Stimulated activated CD8-positive, alpha-beta memory T cell treated with anti-CD3 and anti-CD28 coated beads, Interleukin-7, amount 100 ng/mL, for 24 hours (primary cell): ENCODE measurements around the gene POR.

Experiments used
- DNase-seq: peaks from one replicate; pipeline ENCODE4 v3.0.0-alpha.2; 2020; ENCODE audit warnings: low read depth

The POR gene

GRCh38 chr7:75979759-75980429 is 64.9 kb downstream of the POR start:
- no peak for DNase-seq

GRCh38 chr7:75980430-75981202 is 65.7 kb downstream of the POR start:
- no peak for DNase-seq

- DNase-seq, result no peak
These were observed 66.2 kb downstream of the POR start for GRCh38 chr7:75981203-75981452.

- DNase-seq, result no peak
These were observed 66.7 kb downstream of the POR start for GRCh38 chr7:75981453-75982305.

- DNase-seq, result no peak
These were observed 67.5 kb downstream of the POR start for GRCh38 chr7:75982306-75983064.

GRCh38 chr7:75983471-75984129 is 68.6 kb downstream of the POR start:
- DNase-seq, result no peak

DNA sequence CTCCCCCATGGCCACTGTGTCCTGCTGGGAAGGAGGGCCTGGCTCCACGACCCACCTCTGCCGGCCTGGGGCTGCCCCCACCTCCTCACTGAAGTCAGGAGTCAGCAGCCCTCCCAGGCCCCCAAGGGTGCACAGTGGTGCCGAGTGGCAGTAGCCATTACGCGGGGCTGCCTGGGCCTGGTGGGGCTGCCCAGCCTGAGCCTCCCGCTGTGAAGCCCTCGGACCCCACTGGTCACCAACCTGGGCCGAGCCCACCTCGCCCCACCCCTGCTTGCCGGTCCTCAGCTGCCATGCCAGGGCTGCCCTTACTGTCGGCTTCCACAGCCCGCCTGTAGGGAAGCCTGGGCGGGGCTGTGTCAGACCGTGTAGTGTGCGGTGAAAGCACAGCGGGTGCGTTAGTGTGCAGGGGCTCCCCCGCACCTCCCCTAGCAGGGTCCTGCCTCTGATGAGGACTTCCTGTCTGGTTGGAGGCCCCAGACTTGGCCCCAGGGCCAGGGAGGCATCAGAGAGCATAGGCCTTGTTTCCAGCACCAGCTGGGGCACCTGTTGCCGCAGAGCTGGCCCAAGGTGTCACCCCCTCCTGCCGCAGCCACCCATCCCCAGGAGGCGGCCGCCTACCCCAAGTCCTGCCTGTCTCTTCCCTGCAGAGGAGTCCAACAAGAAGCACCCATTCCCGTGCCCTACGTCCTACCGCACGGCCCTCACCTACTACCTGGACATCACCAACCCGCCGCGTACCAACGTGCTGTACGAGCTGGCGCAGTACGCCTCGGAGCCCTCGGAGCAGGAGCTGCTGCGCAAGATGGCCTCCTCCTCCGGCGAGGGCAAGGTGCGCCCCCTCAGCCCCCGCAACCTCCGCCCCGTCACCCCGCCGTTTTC is 69.4 kb downstream of the POR start:
- no peak for DNase-seq

- no peak for DNase-seq
These were observed 70.1 kb downstream of the POR start for GRCh38 chr7:75985009-75985517.

GRCh38 chr7:75985518-75986146 is 70.7 kb downstream of the POR start:
- DNase-seq, result no peak

GRCh38 chr7:75986147-75986781 is 71.3 kb downstream of the POR start:
- no peak for DNase-seq

DNA sequence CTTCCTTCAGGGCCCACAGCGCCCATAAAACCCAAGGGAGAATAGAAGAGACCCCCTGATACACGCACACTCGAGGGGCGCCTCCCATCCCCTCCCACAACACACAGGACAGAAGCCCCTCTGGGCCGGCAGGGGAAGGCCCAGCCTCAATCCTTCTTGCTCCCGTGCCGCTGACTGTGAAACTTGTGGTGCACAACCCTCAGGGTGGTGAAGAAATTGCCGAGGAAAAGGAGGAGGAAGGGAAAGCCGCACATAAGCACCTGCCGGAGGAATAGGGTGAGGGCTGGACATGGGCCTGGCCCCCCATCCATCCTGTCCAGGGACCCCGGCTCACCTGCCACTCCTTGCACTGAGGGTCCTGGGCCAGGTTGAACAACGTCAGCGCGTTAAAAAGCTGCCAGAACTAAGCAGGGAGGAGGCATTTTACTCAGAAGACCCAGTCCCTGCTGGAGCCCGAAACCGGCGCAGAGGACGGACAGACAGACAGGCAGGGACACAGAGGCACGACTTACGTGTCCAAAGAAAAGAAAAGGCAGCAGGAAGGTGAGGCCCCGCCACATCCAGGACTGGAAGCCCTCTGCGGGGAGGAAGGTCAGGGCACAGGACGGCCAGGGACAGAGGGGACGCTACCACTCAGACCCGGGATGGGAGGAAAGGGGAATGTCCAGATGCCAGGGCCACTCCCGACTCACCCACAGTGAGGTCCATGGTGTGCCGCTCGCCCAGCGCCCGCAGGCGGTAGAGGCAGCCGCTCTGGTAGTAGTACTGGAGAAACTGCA is 72.3 kb downstream of the POR start:
- DNase-seq, result no peak

GRCh38 chr7:75987805-75988567 is 73.0 kb downstream of the POR start:
- DNase-seq, result no peak

DNA sequence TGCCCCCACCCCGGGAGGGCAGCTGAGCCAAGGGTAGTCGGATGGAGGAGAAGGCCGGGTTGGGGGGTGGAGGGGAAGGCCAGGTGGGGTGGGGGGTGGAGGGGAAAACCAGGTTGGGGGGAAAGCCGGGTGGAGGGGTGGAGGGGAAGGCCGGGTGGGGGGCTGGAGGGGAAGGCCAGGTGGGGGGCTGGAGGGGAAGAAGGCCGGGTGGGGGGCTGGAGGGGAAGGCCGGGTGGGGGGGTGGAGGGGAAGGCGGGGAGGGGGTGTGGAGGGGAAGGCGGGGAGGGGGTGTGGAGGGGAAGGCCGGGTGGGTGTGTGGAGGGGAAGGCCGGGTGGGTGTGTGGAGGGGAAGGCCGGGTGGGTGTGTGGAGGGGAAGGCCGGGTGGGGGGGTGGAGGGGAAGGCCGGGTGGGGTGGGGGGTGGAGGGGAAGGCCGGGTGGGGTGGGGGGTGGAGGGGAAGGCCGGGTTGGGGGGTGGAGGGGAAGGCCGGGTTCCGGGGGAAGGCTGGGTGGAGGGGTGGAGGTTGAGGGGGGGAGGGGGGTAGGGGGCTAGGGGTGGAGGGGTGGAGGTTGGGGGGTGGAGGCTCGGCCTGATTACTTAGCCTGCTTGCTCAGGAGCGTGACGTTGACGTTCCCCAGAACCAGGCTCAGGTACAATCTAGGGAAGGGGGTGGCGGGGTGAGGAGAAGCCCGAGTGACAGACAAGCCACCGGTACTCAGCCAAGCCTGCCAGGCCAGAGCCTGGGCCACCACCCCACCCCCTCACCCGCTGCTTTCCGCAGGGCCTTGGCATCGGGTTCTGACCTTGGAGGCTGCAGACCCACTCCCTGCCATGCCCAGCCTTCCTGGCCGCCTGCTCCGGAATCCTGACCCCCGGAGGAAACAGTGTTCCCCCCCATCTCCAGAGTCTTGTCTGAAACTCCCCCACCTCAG is 73.9 kb downstream of the POR start:
- no peak for DNase-seq

DNA sequence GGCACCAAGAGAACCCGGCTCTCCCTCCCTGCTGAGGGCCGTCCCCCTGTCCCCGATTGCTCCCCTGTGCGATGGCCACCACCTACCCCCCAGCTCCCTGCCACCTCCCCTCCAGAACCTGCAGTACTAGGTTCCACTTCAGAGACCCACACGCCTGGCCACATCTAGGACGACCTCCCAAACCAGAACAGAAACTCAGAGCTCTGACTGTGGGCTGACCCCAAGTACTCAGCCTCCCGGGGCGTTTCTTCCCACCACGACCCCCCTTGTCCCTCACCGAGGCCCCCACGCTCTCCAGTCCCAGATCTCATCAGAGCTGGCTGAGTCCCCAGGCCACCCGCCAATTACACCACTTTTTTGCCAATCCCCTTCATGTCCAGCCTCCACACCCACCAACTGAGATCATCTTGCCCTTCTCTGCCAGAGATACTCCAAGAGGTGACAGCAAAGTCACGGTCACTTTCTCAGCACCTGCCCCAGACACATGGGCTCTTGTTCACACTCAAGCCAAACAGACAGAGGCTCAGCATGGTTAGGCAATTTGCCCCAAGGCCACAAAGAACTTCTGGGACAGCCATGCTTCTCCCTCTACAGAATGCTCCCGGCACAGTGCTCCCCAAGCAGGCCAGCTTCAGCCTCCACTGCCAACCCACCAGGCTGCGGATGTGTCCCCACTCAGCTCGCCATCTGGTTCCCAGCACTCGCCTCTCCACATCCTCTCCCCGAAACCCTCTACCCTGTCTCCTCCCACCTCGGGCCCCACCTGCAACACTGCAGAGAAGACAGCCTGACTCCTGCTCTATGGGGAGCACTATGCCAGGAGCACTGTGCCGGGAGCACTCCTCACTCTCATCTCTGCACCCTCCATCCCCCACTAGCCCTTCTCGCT is 74.8 kb downstream of the POR start:
- no peak for DNase-seq

DNA sequence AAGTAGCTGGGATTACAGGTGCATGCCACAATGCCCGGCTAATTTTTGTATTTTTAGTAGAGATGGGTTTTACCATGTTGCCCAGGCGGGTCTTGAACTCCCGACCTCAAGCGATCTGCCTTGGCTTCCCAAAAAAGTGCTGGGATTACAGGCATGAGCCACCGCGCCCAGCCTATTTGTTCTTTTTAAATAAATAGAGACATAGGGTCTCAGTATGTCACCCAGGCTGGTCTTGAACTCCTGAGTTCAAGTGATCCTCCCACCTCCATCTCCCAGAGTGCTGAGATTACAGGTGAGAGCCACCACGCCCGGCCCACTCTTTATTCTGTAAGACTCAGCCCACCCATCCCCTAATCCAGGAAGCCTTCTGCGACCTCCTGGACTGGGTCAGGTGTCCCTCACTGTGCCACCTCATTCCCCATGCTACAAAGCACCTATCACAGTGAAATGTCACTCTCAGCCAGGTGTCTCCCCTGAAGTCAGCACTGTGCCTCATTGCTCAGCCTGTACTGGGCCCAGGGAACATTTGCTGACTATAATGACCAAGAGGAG is 76.7 kb downstream of the POR start:
- no peak for DNase-seq
